Endometrium (tissue), 2 donors: ENCODE measurements around the gene THADA.
"Not testable (repeated sequence)": the region's sequence is repeated elsewhere in the genome, so short reads cannot be mapped to it uniquely, and the experiment has no call there.

ENCODE experiments used
- FAIRE-seq: peaks from 2 replicates; lab custom pipeline; 2012; peaks lifted over from hg19 to GRCh38; lab: Jason Lieb, UNC
- donor health status: control.
- donor health status: control.

The THADA gene

GRCh38 chr2:43387092-43388062 lies 208.5 kb downstream of the THADA start:
- FAIRE-seq = no peak

- not testable (repeated sequence) for FAIRE-seq
Measured at GRCh38 chr2:43386679-43387078, 209.2 kb downstream of the THADA start.

- FAIRE-seq = no peak
Measured at GRCh38 chr2:43384143-43384542, 211.7 kb downstream of the THADA start.

- FAIRE-seq = no peak
Measured at GRCh38 chr2:43383533-43383932, 212.3 kb downstream of the THADA start.

GRCh38 chr2:43379494-43379893 lies 216.3 kb downstream of the THADA start:
- no peak for FAIRE-seq

- FAIRE-seq = no peak
Measured at GRCh38 chr2:43377327-43377726, 218.5 kb downstream of the THADA start.

GRCh38 chr2:43376523-43377198 lies 219.2 kb downstream of the THADA start:
- no peak for FAIRE-seq

- no peak for FAIRE-seq
Measured at GRCh38 chr2:43375746-43376522, 219.9 kb downstream of the THADA start.

- no peak for FAIRE-seq
Measured at GRCh38 chr2:43372416-43373081, 223.3 kb downstream of the THADA start.

GRCh38 chr2:43370705-43371104 lies 225.1 kb downstream of the THADA start:
- peak; percentile 98 for FAIRE-seq

GRCh38 chr2:43370146-43370545 lies 225.7 kb downstream of the THADA start:
- no peak for FAIRE-seq

GRCh38 chr2:43368483-43369385 lies 227.1 kb downstream of the THADA start:
- FAIRE-seq = no peak

- no peak for FAIRE-seq
Measured at GRCh38 chr2:43367012-43367782, 228.6 kb downstream of the THADA start.

- no peak for FAIRE-seq
Measured at GRCh38 chr2:43363120-43363519, 232.7 kb downstream of the THADA start.

- FAIRE-seq = no peak
Measured at GRCh38 chr2:43361286-43361685, 234.6 kb downstream of the THADA start.

- no peak for FAIRE-seq
Measured at GRCh38 chr2:43360137-43360536, 235.7 kb downstream of the THADA start.

GRCh38 chr2:43358410-43359201 lies 237.2 kb downstream of the THADA start:
- no peak for FAIRE-seq

- no peak for FAIRE-seq
Measured at GRCh38 chr2:43356774-43357173, 239.1 kb downstream of the THADA start.

GRCh38 chr2:43355399-43355798 lies 240.4 kb downstream of the THADA start:
- FAIRE-seq = no peak
